ENCODE data around the gene ZNF525. TPM values are rescaled to one million over a fixed set of nuclear protein-coding genes. Genes with fewer than 3 reads are reported as not detected.
A peak's percentile ranks its signal among the peaks of the same experiment; 100 is the strongest.

Gene ZNF525
- total and polyA plus RNA-seq, 2 of the 13 experiments (the other 11 are each of a cell fraction or from before 2014, with no cell fraction given): 3.4 to 8.7 TPM

- TF ChIP-seq ZNF432 (CRISPR knock-in tag; IDR thresholded peaks at IDR 0.05; ENCODE audit: borderline replicate concordance) (no peak), RAD21 (CRISPR knock-in tag; IDR thresholded peaks at IDR 0.05) (no peak; the same call in 1 of the 2 replicates), ZNF280D (CRISPR knock-in tag; IDR thresholded peaks at IDR 0.05) (0 out of 2 replicates have a peak, but pooled peaks have one; percentile 39), PLRG1 (conservative IDR thresholded peaks at IDR 0.05) (no peak), NAIF1 (CRISPR knock-in tag; IDR thresholded peaks at IDR 0.05; ENCODE audit: borderline replicate concordance) (no peak), POGZ (CRISPR knock-in tag; IDR thresholded peaks at IDR 0.05) (peak; percentile 20; the same call in 1 of the 2 replicates), ZNF558 (CRISPR knock-in tag; IDR thresholded peaks at IDR 0.05; ENCODE audit: borderline replicate concordance) (0 out of 2 replicates have a peak, but pooled peaks have one; percentile 24), MAFK (conservative IDR thresholded peaks at IDR 0.05 in 1 of 2, IDR thresholded peaks at IDR 0.05 in 1 of 2; ENCODE audit: low read length in 2 of 2) (no peak), ZNF510 (CRISPR knock-in tag; IDR thresholded peaks at IDR 0.05; ENCODE audit: low read depth) (no peak), HBP1 (CRISPR knock-in tag; IDR thresholded peaks at IDR 0.05; ENCODE audit: low read depth) (peak; percentile 62; the same call in 1 of the 2 replicates), HOXA3 (CRISPR knock-in tag; IDR thresholded peaks at IDR 0.05) (peak; percentile 61), FOXP4 (CRISPR knock-in tag; IDR thresholded peaks at IDR 0.05) (peak; percentile 43), CBX5 (CRISPR knock-in tag; IDR thresholded peaks at IDR 0.05; ENCODE audit: borderline replicate concordance) (no peak), TRIM22 (IDR thresholded peaks at IDR 0.05) (no peak), TBX2 (CRISPR knock-in tag; IDR thresholded peaks at IDR 0.05; ENCODE audit: borderline replicate concordance) (peak; percentile 54; the same call in 1 of the 2 replicates), ZNF589 (CRISPR knock-in tag; conservative IDR thresholded peaks at IDR 0.05) (no peak), TOE1 (CRISPR knock-in tag; IDR thresholded peaks at IDR 0.05) (peak; percentile 48; the same call in 1 of the 2 replicates), ZNF251 (CRISPR knock-in tag; IDR thresholded peaks at IDR 0.05) (no peak), ZNF598 (CRISPR knock-in tag; IDR thresholded peaks at IDR 0.05; ENCODE audit: borderline replicate concordance) (no peak), ZNF276 (CRISPR knock-in tag; IDR thresholded peaks at IDR 0.05; ENCODE audit: low read depth) (no peak)
Observed at GRCh38 chr19:53431399-53432087, 66.0 kb downstream of the ZNF525 start, which contains the start of gene ZNF761 (continued).

Measured in HepG2 (cell line).